Naive B cell (primary cell): ENCODE data around the gene RNF183. TPM values are rescaled to one million over a fixed set of nuclear protein-coding genes. Genes with fewer than 3 reads are reported as not detected.

Experiments used
- ATAC-seq, 2 donors: fragments of 150-1000 bp; cut with Tn5 transposase; 2 replicates each; pipeline ENCODE4 v1.10.0; 2021; ENCODE audit warnings: low read depth in 2 of 2, mild to moderate bottlenecking in 2 of 2, moderate library complexity in 2 of 2
- DNase-seq: peaks from one replicate; pipeline ENCODE4 v3.0.0; 2022
- H3K27ac Mint-ChIP-seq, 6 donors: one replicate each; pipeline ENCODE4 v1.8.0; 2020 to 2022; ENCODE audit warnings: mild to moderate bottlenecking in 6 of 6, mixed read lengths in 6 of 6, moderate library complexity in 5 of 6, inconsistent platforms in 2 of 6
- H3K27me3 Mint-ChIP-seq, 3 donors: one replicate each; pipeline ENCODE4 v1.8.0; 2021 to 2022; ENCODE audit warnings: mixed read lengths in 3 of 3, mild to moderate bottlenecking in 1 of 3
- H3K36me3 Mint-ChIP-seq, 2 donors: one replicate each; pipeline ENCODE4 v1.8.0; 2020 to 2022; ENCODE audit warnings: mixed read lengths in 2 of 2, inconsistent platforms in 1 of 2, mild to moderate bottlenecking in 1 of 2
- H3K4me1 Mint-ChIP-seq, 3 donors: one replicate each; pipeline ENCODE4 v1.8.0; 2020 to 2022; ENCODE audit warnings: mixed read lengths in 3 of 3, inconsistent platforms in 1 of 3, mild to moderate bottlenecking in 1 of 3, moderate library complexity in 1 of 3
- H3K4me3 Mint-ChIP-seq, 8 donors: one replicate each; pipeline ENCODE4 v1.8.0; 2020 to 2022; ENCODE audit warnings: mild to moderate bottlenecking in 8 of 8, mixed read lengths in 8 of 8, moderate library complexity in 8 of 8, inconsistent platforms in 2 of 8
- H3K9me3 Mint-ChIP-seq, 7 donors: one replicate each; pipeline ENCODE4 v1.8.0; 2020 to 2022; ENCODE audit warnings: mixed read lengths in 7 of 7, mild to moderate bottlenecking in 5 of 7, inconsistent platforms in 2 of 7, moderate library complexity in 1 of 7
- polyA plus RNA-seq, 6 donors: library from polyadenylated mRNA; unstranded; fragments of 300-500 nt; fragmentation: Illumina TruSeq; gene quantifications; one replicate each; pipeline ENCODE4 v1.2.3, GENCODE V29; 2021; ENCODE audit warnings: low read depth in 6 of 6

The RNF183 gene
- polyA plus RNA-seq, 6 donors from 2014 or later = not detected

DNA sequence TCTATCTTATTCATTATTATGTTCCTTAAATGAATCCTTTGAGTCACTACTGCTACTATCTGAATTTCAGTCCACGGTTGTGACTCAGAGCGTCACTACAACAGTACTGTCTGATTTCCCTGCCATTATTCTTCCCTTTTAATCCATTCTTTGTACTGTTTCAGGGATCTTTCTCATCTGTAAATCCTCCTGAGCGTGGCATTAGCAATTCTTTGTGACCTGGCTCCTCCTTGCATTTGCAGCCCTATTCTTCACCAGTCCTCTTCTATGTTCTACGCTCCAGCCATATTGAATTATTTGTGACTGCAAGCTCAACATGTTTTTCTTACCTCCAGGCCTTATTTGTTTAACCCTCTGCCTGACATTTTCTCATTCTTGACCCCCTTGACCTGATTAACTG is 21.8 kb downstream of the RNF183 start:
- Mint-ChIP-seq H3K9me3 (no peaks in the 10 kb centered on the region), H3K27me3 (no peaks in the 10 kb centered on the region), H3K4me3 (peak overlapping the region in 1 of 8 donors; percentile 57), H3K4me1 (peaks cover 5 to 18% (median 15%) of the 10 kb centered on the region in 3 donors), H3K27ac (peak overlapping the region in 2 of 6 donors; percentile 24 to 26), H3K36me3 (peaks cover 44 to 45% of the 10 kb centered on the region in 2 donors)
- no peak for ATAC-seq
- no peak for DNase-seq

DNA sequence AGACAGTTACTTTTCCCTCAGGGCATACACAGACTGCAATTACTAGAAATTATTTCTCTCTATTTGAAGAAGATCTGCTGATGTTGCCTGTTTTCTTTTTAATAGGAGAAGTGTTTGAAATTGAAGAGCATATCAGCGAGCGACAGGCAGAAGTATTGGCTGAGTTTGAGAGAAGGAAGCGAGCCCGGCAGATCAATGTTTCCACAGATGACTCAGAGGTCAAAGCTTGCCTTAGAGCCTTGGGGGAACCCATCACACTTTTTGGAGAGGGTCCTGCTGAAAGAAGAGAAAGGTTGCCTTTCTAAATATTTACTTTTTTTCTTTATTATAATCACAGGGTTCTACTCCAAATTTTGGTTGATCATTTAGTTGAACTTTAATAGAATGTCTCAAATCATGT is 24.3 kb downstream of the RNF183 start:
- ATAC-seq (no peak), DNase-seq (no peak)
- Mint-ChIP-seq H3K9me3 (no peaks in the 10 kb centered on the region), H3K4me3 (peak overlapping the region in 2 of 8 donors; percentile 23 to 29), H3K36me3 (peaks cover 29 to 38% of the 10 kb centered on the region in 2 donors), H3K27ac (peak overlapping the region in 2 of 6 donors; percentile 44 to 62), H3K4me1 (peaks cover 12 to 18% (median 15%) of the 10 kb centered on the region in 3 donors), H3K27me3 (no peaks in the 10 kb centered on the region)

DNA sequence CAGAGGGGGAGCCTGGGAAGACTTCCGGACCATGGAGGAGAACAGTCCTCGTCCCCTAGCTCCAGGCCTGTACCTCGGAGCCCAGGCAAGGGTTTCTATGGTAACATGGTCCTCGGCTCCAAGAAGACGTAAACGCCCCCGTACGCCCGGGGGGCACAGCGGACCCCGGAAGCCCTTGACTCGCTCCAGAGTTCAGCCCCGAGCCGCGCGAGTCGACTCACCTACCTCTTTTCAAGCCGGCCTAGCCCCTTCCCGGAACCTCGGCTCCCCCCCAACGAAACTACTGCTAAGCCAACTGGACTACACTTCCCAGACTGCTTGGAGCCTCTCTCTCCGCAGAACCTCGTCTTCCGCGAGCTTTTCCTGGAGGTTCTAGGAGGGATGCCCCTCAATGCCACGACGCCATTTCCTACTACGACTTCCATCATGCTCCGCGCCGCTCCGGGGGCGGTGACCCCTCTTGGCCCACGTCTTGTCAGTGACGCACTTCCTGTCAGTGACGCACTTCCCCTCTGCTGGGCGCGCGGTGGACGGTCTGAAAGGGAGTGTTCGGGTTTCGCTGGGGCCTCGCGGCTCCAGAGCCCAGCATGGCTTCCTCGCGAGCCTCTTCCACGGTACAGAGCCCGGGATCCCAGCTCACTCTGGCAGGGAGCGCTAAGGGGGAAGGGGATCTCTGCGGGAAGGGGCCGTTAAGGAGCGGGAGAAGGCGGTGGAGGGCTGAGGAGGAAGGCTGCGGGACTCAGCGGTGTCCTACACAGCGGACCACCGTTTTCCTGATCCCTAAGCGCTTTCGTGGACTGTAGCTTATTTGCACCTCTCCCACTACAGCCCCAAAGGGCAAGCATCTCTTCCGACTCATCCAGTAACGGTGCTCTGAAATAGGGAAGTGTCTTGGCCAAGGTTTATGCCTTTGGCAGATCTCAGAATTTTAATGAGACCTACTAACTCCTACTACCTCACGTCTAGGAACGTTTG is 27.7 kb downstream of the RNF183 start, which contains the start of the genes CDC26 and PRPF4:
Gene CDC26, minus strand, starts transcription at position 416 of the 975 bp plus-strand sequence. CDS start 3,065 bp downstream, outside the sequence.
Gene PRPF4, plus strand, starts transcription at position 502 of the 975 bp plus-strand sequence. Its CDS starts 86 bp downstream, at position 588.
- Mint-ChIP-seq H3K9me3 (no peaks in the 10 kb centered on the region), H3K4me1 (peaks cover 8 to 21% (median 15%) of the 10 kb centered on the region in 3 donors), H3K27ac (no peak within 1 kb of the TSS), H3K27me3 (no peaks in the 10 kb centered on the region), H3K4me3 (no peak within 1 kb of the TSS), H3K36me3 (peaks cover 17 to 21% of the 10 kb centered on the region in 2 donors)
- peak; percentile 95 to 96 for ATAC-seq
- peak; percentile 93 for DNase-seq

DNA sequence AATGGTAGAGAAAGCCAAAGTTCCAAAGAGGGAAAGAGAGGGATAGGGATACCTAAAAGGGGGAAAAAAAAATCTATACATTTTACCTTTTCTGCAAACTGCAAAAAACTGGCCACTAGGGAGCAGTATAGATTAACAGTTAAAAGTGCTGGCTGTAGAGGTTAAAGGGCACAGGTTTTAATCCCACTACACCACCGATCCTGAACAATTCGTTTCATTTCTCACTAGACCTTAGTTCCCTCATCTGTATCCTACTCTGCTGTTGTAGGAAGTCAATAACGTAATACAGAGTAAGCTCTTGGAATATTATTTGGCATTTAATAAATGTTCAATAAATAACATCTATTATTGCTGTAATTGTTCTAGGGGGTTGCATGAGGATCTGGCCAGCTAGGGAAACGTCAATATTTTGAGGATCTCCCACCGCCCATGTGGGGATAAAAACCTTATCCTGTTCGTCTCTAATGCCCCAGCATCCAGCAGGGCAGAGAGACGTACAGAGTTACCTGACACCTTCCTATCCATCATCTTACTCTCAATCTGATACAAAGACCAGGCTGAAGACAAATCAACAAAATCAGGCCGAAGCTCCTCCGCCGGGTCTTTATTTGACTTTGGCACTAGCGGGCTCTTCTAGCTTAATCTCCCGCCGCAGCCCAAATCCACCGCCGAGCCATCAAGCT is 28.6 kb downstream of the RNF183 start:
- H3K4me3 Mint-ChIP-seq = no peak overlapping the region
- peak; percentile 55 for DNase-seq
- peaks cover 17 to 21% of the 10 kb centered on the region in 2 donors for H3K36me3 Mint-ChIP-seq
- H3K4me1 Mint-ChIP-seq = peaks cover 8 to 17% (median 13%) of the 10 kb centered on the region in 3 donors
- H3K9me3 Mint-ChIP-seq = no peaks in the 10 kb centered on the region
- no peak overlapping the region for H3K27ac Mint-ChIP-seq
- peak; percentile 3 to 5 for ATAC-seq
- H3K27me3 Mint-ChIP-seq = no peaks in the 10 kb centered on the region

DNA sequence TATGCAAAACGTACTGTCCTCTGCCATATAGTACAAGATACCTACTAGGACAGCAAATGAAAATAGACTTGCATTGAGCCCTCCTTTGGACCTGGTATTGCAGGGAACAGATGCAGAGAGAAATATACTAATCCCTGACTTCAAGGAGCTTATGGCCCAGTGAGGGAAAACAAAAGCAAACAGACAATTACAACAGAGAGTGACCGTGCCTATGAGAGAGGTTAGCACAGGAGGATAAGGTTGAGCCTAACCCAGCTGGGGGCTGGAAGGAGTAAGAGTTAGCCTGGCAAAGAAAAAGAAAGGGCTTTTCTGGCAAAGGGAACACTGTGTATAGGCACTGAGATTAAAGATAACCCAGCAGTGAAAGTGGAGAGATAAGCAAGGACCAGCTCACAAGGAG is 33.3 kb downstream of the RNF183 start:
- peaks cover 18 to 21% of the 10 kb centered on the region in 2 donors for H3K36me3 Mint-ChIP-seq

DNA sequence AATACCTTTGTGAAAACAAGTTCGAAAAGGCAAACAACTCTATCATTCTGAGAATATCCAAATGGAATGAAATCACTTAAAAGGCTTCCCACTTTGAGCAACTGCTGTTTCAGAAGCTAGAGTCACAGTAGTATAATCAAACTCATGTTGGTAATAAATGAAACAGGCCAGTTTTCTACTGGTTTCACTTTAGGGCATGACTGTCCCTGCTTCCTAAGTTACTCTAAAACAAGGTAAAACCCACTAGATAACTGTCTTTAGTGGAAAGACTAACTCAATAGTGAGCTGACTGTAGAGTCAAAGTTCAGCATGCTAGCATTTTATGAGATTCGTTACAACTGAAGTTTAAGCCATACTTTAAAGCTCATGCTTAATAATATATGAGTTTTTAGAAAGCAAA is 33.8 kb downstream of the RNF183 start:
- Mint-ChIP-seq H3K27me3 (no peaks in the 10 kb centered on the region), H3K27ac (no peak overlapping the region), H3K9me3 (peaks cover 0 to 2% (median 0%) of the 10 kb centered on the region in 7 donors), H3K36me3 (peaks cover 18 to 21% of the 10 kb centered on the region in 2 donors), H3K4me1 (peaks cover 5 to 13% (median 13%) of the 10 kb centered on the region in 3 donors), H3K4me3 (no peak overlapping the region)
- DNase-seq (no peak), ATAC-seq (no peak)

More for the DNA sequence above, 33.3 kb downstream of the RNF183 start:
- no peak for DNase-seq
- Mint-ChIP-seq H3K9me3 (peaks cover 0 to 2% (median 0%) of the 10 kb centered on the region in 7 donors), H3K4me1 (peaks cover 8 to 13% (median 13%) of the 10 kb centered on the region in 3 donors), H3K27ac (peak overlapping the region in 1 of 6 donors; percentile 12), H3K27me3 (no peaks in the 10 kb centered on the region), H3K4me3 (no peak overlapping the region)
- no peak for ATAC-seq

DNA sequence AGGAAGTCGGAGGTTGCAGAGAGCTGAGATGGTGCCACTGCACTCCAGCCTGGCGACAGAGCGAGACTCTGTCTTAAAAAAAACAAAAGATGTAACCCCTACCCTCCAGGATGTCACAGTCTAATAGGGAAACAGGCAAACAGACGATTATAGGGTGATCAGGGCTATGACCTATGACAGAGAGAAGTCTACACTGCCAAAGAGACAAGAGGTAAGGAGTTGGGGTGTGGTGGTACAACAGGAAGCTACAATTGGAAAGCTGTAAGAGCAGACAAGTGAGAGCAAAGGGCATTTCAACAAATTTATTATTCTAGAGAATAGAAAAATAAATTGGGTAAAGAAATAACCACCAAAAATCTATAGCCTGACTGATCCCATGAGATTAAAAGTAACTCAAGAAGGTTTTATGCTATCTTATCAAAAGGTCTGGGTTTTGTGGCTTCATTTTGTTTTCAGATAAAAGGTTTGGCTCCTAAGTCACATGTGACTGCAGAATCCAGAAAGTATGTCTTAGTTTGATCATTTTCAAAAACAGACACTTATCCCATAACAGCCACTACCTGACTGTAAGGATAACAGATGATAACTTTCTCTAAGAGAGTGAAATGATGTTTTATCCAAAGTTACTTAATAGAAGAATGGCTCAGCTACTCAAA is 35.1 kb downstream of the RNF183 start:
- ATAC-seq (no peak), DNase-seq (no peak)
- Mint-ChIP-seq H3K36me3 (peaks cover 18 to 21% of the 10 kb centered on the region in 2 donors), H3K27ac (peak overlapping the region in 2 of 6 donors; percentile 6 to 68), H3K4me3 (no peak overlapping the region), H3K4me1 (peaks cover 0 to 13% (median 13%) of the 10 kb centered on the region in 3 donors), H3K9me3 (peaks cover 0 to 2% (median 0%) of the 10 kb centered on the region in 7 donors), H3K27me3 (no peaks in the 10 kb centered on the region)

DNA sequence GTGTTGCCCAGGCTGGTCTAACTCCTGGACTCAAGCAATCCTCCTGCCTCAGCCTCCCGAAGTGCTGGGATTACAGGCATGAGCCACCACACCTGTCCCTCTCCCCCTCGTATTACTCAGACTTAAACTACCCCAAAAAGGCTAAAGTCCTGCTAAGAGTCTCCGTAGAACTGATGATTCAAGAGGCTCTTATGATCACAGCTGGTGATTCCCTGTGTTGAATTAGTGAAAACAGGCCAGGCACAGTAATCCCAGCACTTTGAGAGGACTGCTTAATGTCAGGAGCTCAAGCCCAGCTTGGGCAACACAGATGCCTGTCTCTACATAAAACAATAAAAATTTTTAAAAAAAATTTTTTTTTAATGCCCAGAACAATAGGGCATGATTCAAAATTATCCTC is 37.0 kb downstream of the RNF183 start:
- peaks cover 17 to 18% of the 10 kb centered on the region in 2 donors for H3K36me3 Mint-ChIP-seq
- peaks cover 0 to 13% (median 12%) of the 10 kb centered on the region in 3 donors for H3K4me1 Mint-ChIP-seq
- no peak for DNase-seq
- H3K27me3 Mint-ChIP-seq = no peaks in the 10 kb centered on the region
- no peak overlapping the region for H3K4me3 Mint-ChIP-seq
- no peak for ATAC-seq
- no peak overlapping the region for H3K27ac Mint-ChIP-seq
- peaks cover 0 to 2% (median 0%) of the 10 kb centered on the region in 7 donors for H3K9me3 Mint-ChIP-seq

DNA sequence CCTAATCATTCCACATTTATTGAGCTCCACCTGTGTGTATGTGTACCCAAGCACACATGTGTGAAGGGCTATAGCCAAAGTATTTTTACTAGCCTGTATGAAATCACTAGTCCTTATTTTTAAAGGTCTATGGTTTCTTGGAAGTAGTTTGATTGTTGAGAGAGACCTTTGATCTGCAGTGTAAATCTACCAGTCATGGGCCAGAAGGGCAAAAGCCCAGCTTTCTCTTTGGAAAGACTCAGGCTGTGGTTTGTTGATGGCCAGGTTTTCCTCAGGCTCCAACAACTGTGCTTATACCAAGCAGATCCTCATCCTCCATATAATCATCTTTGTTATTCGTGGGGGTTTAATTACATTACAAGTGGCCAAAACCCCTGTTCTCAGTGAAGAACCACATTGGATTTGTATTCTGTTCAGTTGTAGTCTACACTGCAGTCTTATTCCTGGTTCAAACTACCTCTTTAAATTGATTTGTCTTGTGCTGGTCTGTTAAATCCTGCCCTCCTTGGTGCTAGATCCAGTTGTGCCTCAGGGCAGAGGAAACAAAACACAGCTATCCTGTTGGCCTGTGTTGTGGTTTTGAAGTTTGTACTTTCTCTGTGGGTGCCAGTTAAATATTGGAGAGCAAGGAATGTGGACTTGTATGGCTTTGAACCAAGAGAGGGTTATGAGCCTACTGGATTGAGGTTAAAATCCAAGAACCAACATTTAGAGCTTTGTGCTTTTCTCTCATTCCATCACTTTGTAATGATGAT is 41.1 kb downstream of the RNF183 start:
- no peaks in the 10 kb centered on the region for H3K4me1 Mint-ChIP-seq
- peaks cover 13 to 20% of the 10 kb centered on the region in 2 donors for H3K36me3 Mint-ChIP-seq
- no peak overlapping the region for H3K27ac Mint-ChIP-seq
- peaks cover 0 to 2% (median 0%) of the 10 kb centered on the region in 7 donors for H3K9me3 Mint-ChIP-seq
- ATAC-seq (no peak), DNase-seq (no peak)
- H3K27me3 Mint-ChIP-seq = no peaks in the 10 kb centered on the region
- no peak overlapping the region for H3K4me3 Mint-ChIP-seq

DNA sequence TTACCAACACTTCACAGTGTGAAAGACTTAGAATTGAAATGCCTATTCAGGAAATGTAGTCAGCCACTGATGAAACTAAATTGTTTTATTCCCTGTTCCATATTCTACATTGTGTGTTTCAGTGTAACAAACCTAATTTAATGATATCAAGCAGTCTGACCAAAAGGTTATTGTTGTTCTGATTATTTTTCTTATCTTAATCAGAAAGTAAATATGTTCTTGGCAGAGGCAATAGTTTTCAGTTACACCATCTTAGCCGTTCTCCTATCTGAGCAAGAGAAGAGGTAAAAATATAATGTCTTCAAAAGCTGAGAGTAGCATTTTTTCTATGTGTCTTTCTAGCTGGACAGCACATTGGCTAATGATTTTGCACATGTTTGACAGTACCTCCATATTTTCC is 44.9 kb downstream of the RNF183 start:
- H3K27me3 Mint-ChIP-seq = no peaks in the 10 kb centered on the region
- DNase-seq = no peak
- peaks cover 13 to 15% of the 10 kb centered on the region in 2 donors for H3K36me3 Mint-ChIP-seq
- H3K9me3 Mint-ChIP-seq = no peaks in the 10 kb centered on the region
- no peak overlapping the region for H3K27ac Mint-ChIP-seq
- no peaks in the 10 kb centered on the region for H3K4me1 Mint-ChIP-seq
- H3K4me3 Mint-ChIP-seq = no peak overlapping the region
- ATAC-seq = no peak

DNA sequence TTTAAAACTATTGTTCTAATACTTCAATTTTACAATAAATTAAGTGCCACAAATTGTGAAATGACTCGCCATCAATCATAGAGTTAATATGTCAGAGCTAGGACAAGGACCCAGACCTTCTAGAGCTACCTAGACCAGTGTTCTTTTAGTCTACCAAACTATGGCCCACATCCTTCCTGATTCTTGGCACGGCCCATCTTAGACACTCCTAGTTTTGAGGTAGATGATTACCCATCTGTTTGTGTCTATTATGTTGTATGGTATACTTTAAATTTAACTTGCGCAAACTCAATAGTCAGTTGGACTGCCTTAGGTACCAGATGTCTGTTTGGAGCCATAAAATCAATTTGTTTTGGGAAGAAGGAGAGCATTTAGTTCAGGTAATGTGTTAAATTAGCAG is 45.3 kb downstream of the RNF183 start:
- H3K4me3 Mint-ChIP-seq = no peak overlapping the region
- H3K27ac Mint-ChIP-seq = no peak overlapping the region
- no peak for DNase-seq
- H3K27me3 Mint-ChIP-seq = no peaks in the 10 kb centered on the region
- no peaks in the 10 kb centered on the region for H3K9me3 Mint-ChIP-seq
- H3K4me1 Mint-ChIP-seq = no peaks in the 10 kb centered on the region
- ATAC-seq = no peak
- H3K36me3 Mint-ChIP-seq = peaks cover 13 to 15% of the 10 kb centered on the region in 2 donors

DNA sequence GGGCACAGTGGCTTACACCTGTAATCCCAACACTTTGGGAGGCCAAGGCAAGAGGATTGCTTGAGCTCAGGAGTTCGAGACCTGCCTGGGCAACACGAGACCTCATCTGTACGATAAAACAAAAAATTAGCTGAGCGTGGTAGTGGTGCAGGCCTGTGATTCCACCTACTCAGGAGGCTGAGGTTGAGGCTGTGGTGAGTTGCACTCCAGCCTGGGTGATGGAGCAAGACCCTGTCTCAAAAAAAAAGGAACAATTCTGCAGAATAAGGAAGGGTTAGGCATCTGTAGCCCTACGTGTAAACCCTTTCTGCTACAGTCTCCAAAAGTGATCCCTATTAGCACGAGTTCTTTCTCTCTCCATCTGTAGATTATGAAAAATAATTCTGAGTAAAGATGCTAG is 47.7 kb downstream of the RNF183 start:
- Mint-ChIP-seq H3K9me3 (peaks cover 0 to 4% (median 0%) of the 10 kb centered on the region in 7 donors), H3K4me1 (no peaks in the 10 kb centered on the region), H3K27ac (no peak overlapping the region), H3K36me3 (peaks cover 13 to 15% of the 10 kb centered on the region in 2 donors), H3K27me3 (no peaks in the 10 kb centered on the region), H3K4me3 (no peak overlapping the region)
- DNase-seq (no peak), ATAC-seq (no peak)
